ENCODE measurements around the gene AVPI1.

DNA sequence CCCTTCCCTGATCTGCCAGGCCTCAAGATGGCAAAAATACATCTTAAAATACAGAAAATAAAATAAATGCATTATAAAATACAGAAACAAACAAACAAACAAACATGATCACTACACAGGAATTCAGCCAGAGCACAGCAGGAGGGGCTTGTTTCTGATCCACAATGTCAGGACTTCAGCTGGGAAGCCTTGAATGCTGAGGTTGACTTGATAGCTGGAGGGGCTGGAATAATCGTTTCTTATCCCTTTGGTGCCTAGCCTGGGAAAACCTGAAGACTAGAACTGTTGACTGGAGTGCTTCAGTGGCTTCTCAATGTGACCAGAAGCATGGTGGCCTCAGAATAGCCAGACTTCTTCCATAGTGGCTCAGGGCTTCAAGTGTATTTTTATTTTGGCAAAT is 17.3 kb upstream of the AVPI1 start:
- TF ChIP-seq, protein P1, sequence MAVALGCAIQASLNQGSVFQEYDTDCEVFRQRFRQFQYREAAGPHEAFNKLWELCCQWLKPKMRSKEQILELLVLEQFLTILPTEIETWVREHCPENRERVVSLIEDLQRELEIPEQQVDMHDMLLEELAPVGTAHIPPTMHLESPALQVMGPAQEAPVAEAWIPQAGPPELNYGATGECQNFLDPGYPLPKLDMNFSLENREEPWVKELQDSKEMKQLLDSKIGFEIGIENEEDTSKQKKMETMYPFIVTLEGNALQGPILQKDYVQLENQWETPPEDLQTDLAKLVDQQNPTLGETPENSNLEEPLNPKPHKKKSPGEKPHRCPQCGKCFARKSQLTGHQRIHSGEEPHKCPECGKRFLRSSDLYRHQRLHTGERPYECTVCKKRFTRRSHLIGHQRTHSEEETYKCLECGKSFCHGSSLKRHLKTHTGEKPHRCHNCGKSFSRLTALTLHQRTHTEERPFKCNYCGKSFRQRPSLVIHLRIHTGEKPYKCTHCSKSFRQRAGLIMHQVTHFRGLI (tag by site-specific recombination; IDR thresholded peaks at IDR 0.05), result no peak
- TF ChIP-seq, protein P2, sequence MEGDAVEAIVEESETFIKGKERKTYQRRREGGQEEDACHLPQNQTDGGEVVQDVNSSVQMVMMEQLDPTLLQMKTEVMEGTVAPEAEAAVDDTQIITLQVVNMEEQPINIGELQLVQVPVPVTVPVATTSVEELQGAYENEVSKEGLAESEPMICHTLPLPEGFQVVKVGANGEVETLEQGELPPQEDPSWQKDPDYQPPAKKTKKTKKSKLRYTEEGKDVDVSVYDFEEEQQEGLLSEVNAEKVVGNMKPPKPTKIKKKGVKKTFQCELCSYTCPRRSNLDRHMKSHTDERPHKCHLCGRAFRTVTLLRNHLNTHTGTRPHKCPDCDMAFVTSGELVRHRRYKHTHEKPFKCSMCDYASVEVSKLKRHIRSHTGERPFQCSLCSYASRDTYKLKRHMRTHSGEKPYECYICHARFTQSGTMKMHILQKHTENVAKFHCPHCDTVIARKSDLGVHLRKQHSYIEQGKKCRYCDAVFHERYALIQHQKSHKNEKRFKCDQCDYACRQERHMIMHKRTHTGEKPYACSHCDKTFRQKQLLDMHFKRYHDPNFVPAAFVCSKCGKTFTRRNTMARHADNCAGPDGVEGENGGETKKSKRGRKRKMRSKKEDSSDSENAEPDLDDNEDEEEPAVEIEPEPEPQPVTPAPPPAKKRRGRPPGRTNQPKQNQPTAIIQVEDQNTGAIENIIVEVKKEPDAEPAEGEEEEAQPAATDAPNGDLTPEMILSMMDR (tag by site-specific recombination; IDR thresholded peaks at IDR 0.05), result no peak

All from HEK293 (cell line).